PC-9 (cell line): Measurements from ENCODE around the gene ATP4A. TPM values are rescaled to one million over a fixed set of nuclear protein-coding genes. Genes with fewer than 3 reads are reported as not detected.

ENCODE experiments used
- BruUV-seq: library from RNA; stranded (reverse); fragments of 400-500 nt; replicated peaks from 2 replicates; lab custom pipeline; 2021; lab: Mats Ljungman, UMichigan
- CTCF ChIA-PET: fragments of 300-600 bp; sonication (Branson Sonifier 250); formaldehyde crosslinking; loops from one replicate; lab custom pipeline; 2022; ENCODE audit warnings: antibody characterized with exemption; lab: Charles Lee
- POLR2A ChIA-PET: fragments of 300-600 bp; sonication (Branson Sonifier 250); formaldehyde crosslinking; loops from one replicate; lab custom pipeline; 2022; ENCODE audit warnings: antibody characterized with exemption; ENCODE audit not compliant: unreplicated experiment; lab: Charles Lee
- DNase-seq, 2 experiments: peaks; one replicate each; pipeline versions ENCODE4 v3.0.0 to v3.0.0-alpha.2; 2015 to 2022; ENCODE audit warnings: mixed read lengths in 1 of 2
- H2AFZ ChIP-seq: fragments of 200-600 bp; sonication (generic); 2 replicates; pipeline ENCODE4 v1.8.1; 2017; ENCODE audit warnings: antibody characterized with exemption
- H3F3A ChIP-seq: fragments of 200-600 bp; sonication (generic); 2 replicates; pipeline ENCODE4 v1.8.1; 2017; ENCODE audit warnings: antibody characterized with exemption, mild to moderate bottlenecking, low read depth; ENCODE audit not compliant: insufficient read depth
- H3K27ac ChIP-seq: fragments of 200-600 bp; sonication (generic); 2 replicates; pipeline ENCODE4 v1.6.1; 2016; ENCODE audit warnings: mixed run types
- H3K27me3 ChIP-seq: fragments of 200-600 bp; sonication (generic); 2 replicates; pipeline ENCODE4 v1.6.1; 2016; ENCODE audit warnings: low read depth, mixed run types; ENCODE audit not compliant: insufficient read depth
- H3K36me3 ChIP-seq: fragments of 200-600 bp; sonication (generic); 2 replicates; pipeline ENCODE4 v1.6.1; 2016; ENCODE audit warnings: low read depth, mixed run types
- H3K4me1 ChIP-seq: fragments of 200-600 bp; sonication (generic); replicated peaks from 2 replicates; pipeline ENCODE4 v1.6.1; 2016; ENCODE audit warnings: mixed run types; ENCODE audit not compliant: insufficient read depth
- H3K4me2 ChIP-seq: fragments of 200-600 bp; sonication (generic); 2 replicates; pipeline ENCODE4 v1.6.1; 2017; ENCODE audit warnings: mixed run types
- H3K4me3 ChIP-seq: fragments of 200-600 bp; sonication (generic); 2 replicates; pipeline ENCODE4 v1.6.1; 2016; ENCODE audit warnings: mixed run types
- H3K79me2 ChIP-seq: fragments of 200-600 bp; sonication (generic); 2 replicates; pipeline ENCODE4 v1.6.1; 2017; ENCODE audit warnings: low read depth, mixed run types
- H3K9me2 ChIP-seq: fragments of 200-600 bp; sonication (generic); 2 replicates; pipeline ENCODE4 v1.8.1; 2017; ENCODE audit warnings: mild to moderate bottlenecking; ENCODE audit not compliant: insufficient read depth
- H3K9me3 ChIP-seq: fragments of 200-600 bp; sonication (generic); 2 replicates; pipeline ENCODE4 v1.8.1; 2016; ENCODE audit warnings: low read depth; ENCODE audit not compliant: insufficient read depth
- H4K20me1 ChIP-seq: fragments of 200-600 bp; sonication (generic); 2 replicates; pipeline ENCODE4 v1.8.1; 2017; ENCODE audit not compliant: insufficient read depth
- CTCF ChIP-seq: fragments of 200-600 bp; sonication (generic); conservative IDR thresholded peaks from 2 replicates; pipeline ENCODE4 v1.6.1; 2017; ENCODE audit warnings: mixed run types, antibody characterized with exemption, mild to moderate bottlenecking, moderate library complexity
- EZH2 ChIP-seq: fragments of 200-600 bp; sonication (generic); IDR thresholded peaks from 2 replicates; pipeline ENCODE4 v1.8.0; 2017; ENCODE audit warnings: antibody characterized with exemption, low read depth
- intact Hi-C: fragments of 100-400 bp; cut with micrococcal nuclease; formaldehyde crosslinking; loops from one replicate; pipeline ENCODE4 v1.10.0; 2022; ENCODE audit not compliant: unreplicated experiment
- total RNA-seq: library from RNA; stranded (reverse); gene quantifications from 2 replicates; pipeline ENCODE4 v1.2.3, GENCODE V29; 2021

The ATP4A gene
- total RNA-seq, 1 experiment from 2014 or later = not detected

GRCh38 chr19:35566738-35567137 lies 3.3 kb upstream of the ATP4A start:
- Histone ChIP-seq H2AFZ (no peak overlapping the region), H3K36me3 (no peaks in the 10 kb centered on the region), H3K27me3 (peaks cover 32% of the 10 kb centered on the region), H3K79me2 (no peaks in the 10 kb centered on the region), H4K20me1 (no peaks in the 10 kb centered on the region), H3K9me3 (no peaks in the 10 kb centered on the region), H3K27ac (no peak overlapping the region), H3F3A (no peaks in the 10 kb centered on the region), H3K9me2 (no peaks in the 10 kb centered on the region), H3K4me2 (no peak overlapping the region), H3K4me1 (no peaks in the 10 kb centered on the region), H3K4me3 (no peak overlapping the region)
- intact Hi-C loops = no loop called here
- no peak for TF ChIP-seq EZH2
- no peak for TF ChIP-seq CTCF
- DNase-seq = no peak
- CTCF ChIA-PET = no interaction called here
- BruUV-seq = no TSS peak
- POLR2A ChIA-PET = no interaction called here

- no peaks in the 10 kb centered on the region for H4K20me1 ChIP-seq
- H3K4me3 ChIP-seq = no peak overlapping the region
- no peak overlapping the region for H3K4me2 ChIP-seq
- no peak for DNase-seq
- no peak overlapping the region for H3K27ac ChIP-seq
- H3K36me3 ChIP-seq = no peaks in the 10 kb centered on the region
- intact Hi-C loops = no loop called here
- H3K9me3 ChIP-seq = no peaks in the 10 kb centered on the region
- H3K79me2 ChIP-seq = no peaks in the 10 kb centered on the region
- POLR2A ChIA-PET = interaction anchor here (0.5 to 0.6 kb wide), 2 partner anchors 25 to 79 kb away, joined by 3 to 5 read pairs; no protein-coding TSS in a partner anchor
- CTCF ChIA-PET = no interaction called here
- no peaks in the 10 kb centered on the region for H3K4me1 ChIP-seq
- peaks cover 34% of the 10 kb centered on the region for H3K27me3 ChIP-seq
- H2AFZ ChIP-seq = no peak overlapping the region
- no TSS peak for BruUV-seq
- TF ChIP-seq CTCF = no peak
- no peak for TF ChIP-seq EZH2
- no peaks in the 10 kb centered on the region for H3F3A ChIP-seq
- no peaks in the 10 kb centered on the region for H3K9me2 ChIP-seq
These were observed 1.8 kb upstream of the ATP4A start for GRCh38 chr19:35565016-35565856.

GRCh38 chr19:35562776-35563175 lies 682 bp downstream of the ATP4A start:
- no peaks in the 10 kb centered on the region for H3F3A ChIP-seq
- no peaks in the 10 kb centered on the region for H3K9me3 ChIP-seq
- DNase-seq = no peak
- POLR2A ChIA-PET = no interaction called here
- H3K4me3 ChIP-seq = no peak overlapping the region
- no TSS peak for BruUV-seq
- intact Hi-C loops = no loop called here
- no peaks in the 10 kb centered on the region for H3K79me2 ChIP-seq
- CTCF ChIA-PET = interaction anchor here (0.6 kb wide), 1 partner anchor 26 kb away, joined by 3 read pairs; no protein-coding TSS in a partner anchor
- H3K4me2 ChIP-seq = no peak overlapping the region
- TF ChIP-seq CTCF (no peak), EZH2 (no peak)
- no peak overlapping the region for H2AFZ ChIP-seq
- H4K20me1 ChIP-seq = no peaks in the 10 kb centered on the region
- no peaks in the 10 kb centered on the region for H3K9me2 ChIP-seq
- no peaks in the 10 kb centered on the region for H3K4me1 ChIP-seq
- no peaks in the 10 kb centered on the region for H3K36me3 ChIP-seq
- H3K27ac ChIP-seq = no peak overlapping the region
- H3K27me3 ChIP-seq = peaks cover 38% of the 10 kb centered on the region
